Measurements from ENCODE around the gene TFAP2D.

TFAP2D gene

DNA sequence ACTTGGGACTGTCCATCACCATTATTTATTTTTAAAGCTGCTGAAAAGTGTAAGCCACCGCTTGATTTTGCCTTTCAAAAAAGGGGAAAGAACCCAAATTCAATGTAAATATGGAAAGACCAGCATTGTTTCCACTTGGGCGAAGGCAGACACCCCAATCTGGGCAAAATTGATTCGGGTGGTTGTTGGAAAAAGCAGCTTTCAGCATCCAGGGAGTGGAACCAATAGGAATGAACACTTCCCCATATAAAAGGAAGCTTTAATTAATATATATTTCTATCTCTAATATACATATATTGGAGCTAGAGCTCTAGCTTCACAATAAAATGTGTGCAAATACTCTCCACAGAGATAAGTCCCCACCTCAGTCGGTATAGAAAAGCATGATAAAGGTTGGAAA is at the start of gene TFAP2D:
TFAP2D (plus strand) TSS at position 301 of the 400 bp plus-strand sequence. CDS start 530 bp downstream, outside the sequence.
- TF ChIP-seq, protein P1, sequence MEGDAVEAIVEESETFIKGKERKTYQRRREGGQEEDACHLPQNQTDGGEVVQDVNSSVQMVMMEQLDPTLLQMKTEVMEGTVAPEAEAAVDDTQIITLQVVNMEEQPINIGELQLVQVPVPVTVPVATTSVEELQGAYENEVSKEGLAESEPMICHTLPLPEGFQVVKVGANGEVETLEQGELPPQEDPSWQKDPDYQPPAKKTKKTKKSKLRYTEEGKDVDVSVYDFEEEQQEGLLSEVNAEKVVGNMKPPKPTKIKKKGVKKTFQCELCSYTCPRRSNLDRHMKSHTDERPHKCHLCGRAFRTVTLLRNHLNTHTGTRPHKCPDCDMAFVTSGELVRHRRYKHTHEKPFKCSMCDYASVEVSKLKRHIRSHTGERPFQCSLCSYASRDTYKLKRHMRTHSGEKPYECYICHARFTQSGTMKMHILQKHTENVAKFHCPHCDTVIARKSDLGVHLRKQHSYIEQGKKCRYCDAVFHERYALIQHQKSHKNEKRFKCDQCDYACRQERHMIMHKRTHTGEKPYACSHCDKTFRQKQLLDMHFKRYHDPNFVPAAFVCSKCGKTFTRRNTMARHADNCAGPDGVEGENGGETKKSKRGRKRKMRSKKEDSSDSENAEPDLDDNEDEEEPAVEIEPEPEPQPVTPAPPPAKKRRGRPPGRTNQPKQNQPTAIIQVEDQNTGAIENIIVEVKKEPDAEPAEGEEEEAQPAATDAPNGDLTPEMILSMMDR (IDR thresholded peaks at IDR 0.05; ENCODE audit: insufficient read depth, low read depth, low read length, missing control alignments) = no peak
- H3K4me3 ChIP-seq (ENCODE audit: low read length) = no peak within 1 kb of the TSS
- DNase-seq (ENCODE audit: low read depth) = no peak

DNA sequence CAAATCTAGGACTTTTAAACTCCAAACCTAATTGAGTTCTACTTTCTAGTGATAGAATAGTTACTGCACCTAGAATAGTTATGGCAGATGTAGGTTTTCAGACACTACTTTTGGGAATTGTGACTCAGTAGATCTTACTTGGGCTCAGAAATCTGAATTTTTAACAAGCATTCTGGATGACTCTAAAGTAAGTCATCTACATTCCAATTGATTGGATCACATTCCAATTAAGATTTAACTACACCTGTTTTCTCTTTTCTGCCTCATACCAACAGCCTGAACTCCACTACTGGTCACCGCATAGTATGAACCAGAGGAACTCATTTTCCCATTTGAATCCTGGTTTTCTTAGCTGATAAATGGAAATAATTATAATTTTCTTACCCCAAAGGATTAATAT is 49.5 kb upstream of the TFAP2D start:
- no peak for DNase-seq (ENCODE audit: low read depth)
- TF ChIP-seq, protein P1 (IDR thresholded peaks at IDR 0.05; ENCODE audit: insufficient read depth, low read depth, low read length, missing control alignments) = no peak
- no peak overlapping the region for H3K4me3 ChIP-seq (ENCODE audit: low read length)

DNA sequence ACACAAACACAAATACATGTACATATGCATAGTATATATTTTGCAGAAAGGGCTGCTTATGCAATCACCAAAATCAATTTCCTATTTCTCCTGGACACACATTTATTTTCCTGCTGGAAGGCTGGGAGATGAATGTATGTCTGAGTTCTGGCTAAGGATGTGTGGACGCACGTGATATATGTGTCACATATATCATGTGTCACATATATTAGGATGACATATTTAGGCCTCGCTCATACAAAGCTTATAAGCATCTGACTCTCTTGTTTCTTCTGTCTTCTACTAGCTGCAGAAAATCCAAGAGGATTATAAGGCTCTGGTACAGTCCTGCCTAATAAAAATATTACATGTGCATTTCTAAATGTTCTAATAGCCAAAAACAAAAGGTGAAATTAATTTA is 47.2 kb upstream of the TFAP2D start:
- no peak for DNase-seq (ENCODE audit: low read depth)
- no peak overlapping the region for H3K4me3 ChIP-seq (ENCODE audit: low read length)
- TF ChIP-seq, protein P1 (IDR thresholded peaks at IDR 0.05; ENCODE audit: insufficient read depth, low read depth, low read length, missing control alignments) = no peak

DNA sequence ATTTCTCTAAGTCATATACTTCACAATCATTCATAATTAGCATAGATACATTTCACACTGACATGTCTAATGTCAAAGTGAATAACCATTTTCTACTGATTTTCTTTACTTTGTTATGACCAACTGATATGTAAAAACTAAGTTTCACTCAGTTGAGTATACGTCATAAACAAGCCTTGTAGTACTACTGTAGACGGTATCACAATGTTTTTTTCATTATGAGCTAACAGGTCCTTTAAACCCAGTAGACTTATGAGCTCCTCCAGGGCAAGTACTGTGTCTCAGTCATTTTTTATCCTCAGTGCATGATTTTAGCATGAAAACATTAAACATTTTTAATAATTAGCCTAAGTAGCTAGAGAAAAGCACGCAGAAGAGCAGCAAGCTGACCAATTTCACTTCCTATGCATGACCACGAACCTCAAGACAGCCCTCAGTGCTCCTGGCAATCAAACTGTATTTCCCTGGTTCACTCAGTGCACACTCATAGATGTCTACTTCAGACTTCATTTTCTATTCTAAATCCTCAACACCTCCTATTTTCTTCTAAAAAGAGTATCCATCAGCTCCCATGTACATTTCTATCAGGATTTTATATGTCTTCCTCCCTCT is 32.0 kb upstream of the TFAP2D start:
- no peak for DNase-seq (ENCODE audit: low read depth)

DNA sequence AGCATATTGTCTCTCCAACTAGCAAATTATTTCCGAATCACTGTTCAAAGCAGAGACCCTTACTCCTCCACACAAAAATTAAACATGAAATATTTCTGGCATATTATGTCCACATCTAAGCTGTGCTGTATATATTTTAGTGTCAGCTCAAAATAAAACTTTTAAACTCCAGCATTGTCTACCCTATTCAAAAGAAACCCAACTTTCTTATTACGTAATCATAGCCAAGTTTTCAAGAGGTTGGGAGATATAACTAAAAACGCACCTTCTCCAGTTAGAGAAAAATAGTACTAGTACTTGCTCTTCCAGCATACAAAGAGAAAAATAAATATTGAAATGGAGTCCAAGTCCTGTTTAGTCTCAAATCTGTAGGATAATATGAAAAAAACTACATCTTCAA is 24.1 kb upstream of the TFAP2D start:
- H3K4me3 ChIP-seq (ENCODE audit: low read length) = no peak overlapping the region
- no peak for DNase-seq (ENCODE audit: low read depth)
- TF ChIP-seq, protein P1 (IDR thresholded peaks at IDR 0.05; ENCODE audit: insufficient read depth, low read depth, low read length, missing control alignments) = no peak

More for the DNA sequence above, 32.0 kb upstream of the TFAP2D start:
- no peak overlapping the region for H3K4me3 ChIP-seq (ENCODE audit: low read length)
- TF ChIP-seq, protein P1 (IDR thresholded peaks at IDR 0.05; ENCODE audit: insufficient read depth, low read depth, low read length, missing control alignments) = no peak

DNA sequence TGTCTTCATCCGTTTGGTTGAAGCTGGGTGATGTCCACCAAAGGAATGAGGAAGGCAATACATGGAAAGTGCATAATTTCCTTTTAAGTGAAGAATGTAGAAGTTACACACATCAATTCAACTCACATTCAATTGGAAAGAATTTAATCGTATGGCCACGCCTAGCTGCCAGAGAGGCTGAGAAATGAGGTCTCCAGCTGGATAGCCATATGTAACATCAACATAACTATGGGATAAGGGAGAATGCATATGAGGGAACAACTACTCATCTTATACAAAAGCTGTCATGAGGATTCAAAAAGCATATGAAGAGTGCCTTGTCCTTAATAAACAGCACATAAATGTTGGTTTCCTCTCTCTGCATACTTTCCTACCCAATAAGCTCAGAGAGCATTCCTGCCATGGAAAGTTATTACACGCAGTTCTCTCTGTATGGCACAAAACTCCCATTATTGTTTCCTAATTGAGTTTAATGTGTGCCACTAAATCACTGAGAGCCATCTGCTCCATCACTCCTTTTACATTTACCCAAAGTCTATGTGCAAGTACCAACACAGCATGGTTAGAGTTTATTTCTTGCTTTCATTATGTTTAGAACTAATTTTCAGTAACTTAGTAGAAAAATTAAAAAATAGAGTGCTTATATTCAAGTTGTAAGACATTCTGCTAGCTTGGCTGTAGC is 21.4 kb upstream of the TFAP2D start:
- no peak overlapping the region for H3K4me3 ChIP-seq (ENCODE audit: low read length)
- DNase-seq (ENCODE audit: low read depth) = no peak
- TF ChIP-seq, protein P1 (IDR thresholded peaks at IDR 0.05; ENCODE audit: insufficient read depth, low read depth, low read length, missing control alignments) = no peak

Measured in epithelial cell of esophagus (primary cell).